ENCODE measurements around the gene FAM170B.

DNA sequence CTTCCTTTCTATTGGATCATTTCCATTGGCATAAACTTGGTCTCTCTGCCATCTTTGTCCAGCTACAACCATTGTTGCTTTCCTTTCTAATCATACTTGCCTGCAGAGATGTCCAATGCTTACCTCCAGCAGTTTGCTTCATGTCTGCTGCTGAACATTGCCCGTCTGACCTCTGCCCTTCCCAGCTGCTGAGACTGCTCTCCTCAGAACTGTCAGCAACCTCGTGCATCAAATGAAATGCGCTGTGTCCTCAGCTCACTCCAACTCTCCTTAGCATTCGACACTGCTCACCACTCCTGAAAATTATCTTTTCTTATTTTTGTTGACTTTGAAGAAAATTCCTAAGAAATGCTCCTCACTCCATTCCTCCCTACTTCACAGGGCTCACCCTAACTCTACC lies 5.0 kb downstream of the FAM170B start:
- TF ChIP-seq, protein P1, sequence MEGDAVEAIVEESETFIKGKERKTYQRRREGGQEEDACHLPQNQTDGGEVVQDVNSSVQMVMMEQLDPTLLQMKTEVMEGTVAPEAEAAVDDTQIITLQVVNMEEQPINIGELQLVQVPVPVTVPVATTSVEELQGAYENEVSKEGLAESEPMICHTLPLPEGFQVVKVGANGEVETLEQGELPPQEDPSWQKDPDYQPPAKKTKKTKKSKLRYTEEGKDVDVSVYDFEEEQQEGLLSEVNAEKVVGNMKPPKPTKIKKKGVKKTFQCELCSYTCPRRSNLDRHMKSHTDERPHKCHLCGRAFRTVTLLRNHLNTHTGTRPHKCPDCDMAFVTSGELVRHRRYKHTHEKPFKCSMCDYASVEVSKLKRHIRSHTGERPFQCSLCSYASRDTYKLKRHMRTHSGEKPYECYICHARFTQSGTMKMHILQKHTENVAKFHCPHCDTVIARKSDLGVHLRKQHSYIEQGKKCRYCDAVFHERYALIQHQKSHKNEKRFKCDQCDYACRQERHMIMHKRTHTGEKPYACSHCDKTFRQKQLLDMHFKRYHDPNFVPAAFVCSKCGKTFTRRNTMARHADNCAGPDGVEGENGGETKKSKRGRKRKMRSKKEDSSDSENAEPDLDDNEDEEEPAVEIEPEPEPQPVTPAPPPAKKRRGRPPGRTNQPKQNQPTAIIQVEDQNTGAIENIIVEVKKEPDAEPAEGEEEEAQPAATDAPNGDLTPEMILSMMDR (conservative IDR thresholded peaks at IDR 0.05): no peak
- TF ChIP-seq ZFX (IDR thresholded peaks at IDR 0.05): no peak

All from C4-2B (cell line).